Suprapubic skin (tissue), 4 donors: Measurements from ENCODE around the gene CSMD2.

Experiments
- CTCF ChIP-seq, 2 donors: fragments of 200-600 bp in 1 of 2; fragments of 450-650 bp in 1 of 2; sonication (generic) in 1 of 2; IDR thresholded peaks; one replicate each; pipeline ENCODE4 v1.5.1; 2016 to 2019; ENCODE audit warnings: antibody characterized with exemption in 2 of 2, mild to moderate bottlenecking in 1 of 2, moderate library complexity in 1 of 2
- EP300 ChIP-seq: sonication (generic); formaldehyde crosslinking; IDR thresholded peaks from one replicate; pipeline ENCODE4 v1.6.1; 2017; ENCODE audit warnings: antibody characterized with exemption
- POLR2A ChIP-seq, 2 donors: fragments of 450-650 bp; IDR thresholded peaks; one replicate each; pipeline ENCODE4 v1.6.1; 2017; ENCODE audit warnings: antibody characterized with exemption in 2 of 2, mild to moderate bottlenecking in 2 of 2, moderate library complexity in 2 of 2
- POLR2AphosphoS5 ChIP-seq, 3 donors: sonication (generic); formaldehyde crosslinking; IDR thresholded peaks; one replicate each; pipeline ENCODE4 v1.6.1; 2017; ENCODE audit warnings: antibody characterized with exemption in 3 of 3

- TF ChIP-seq CTCF (IDR thresholded peaks at IDR 0.05) (no peak), POLR2A (IDR thresholded peaks at IDR 0.05) (no peak), EP300 (no peak), POLR2AphosphoS5 (IDR thresholded peaks at IDR 0.05) (no peak)
These were observed 323.5 kb downstream of the CSMD2 start for GRCh38 chr1:33841494-33841893.
